NOMO-1 treated with DMSO at 0.1 percent for 48 hours (cell line): ENCODE measurements around the gene PRSS38.

Experiments used
- DNase-seq: peaks from one replicate; lab custom pipeline; 2025; ENCODE audit not compliant: unreplicated experiment; lab: John Stamatoyannopoulos, UW

PRSS38 gene

GRCh38 chr1:227792216-227793078 is 23.0 kb upstream of the PRSS38 start:
- no peak for DNase-seq

- no peak for DNase-seq
Measured at GRCh38 chr1:227793079-227793947, 22.2 kb upstream of the PRSS38 start.

GRCh38 chr1:227793948-227794816 is 21.3 kb upstream of the PRSS38 start:
- no peak for DNase-seq

GRCh38 chr1:227794817-227795192 is 20.7 kb upstream of the PRSS38 start:
- DNase-seq: no peak

- no peak for DNase-seq
Measured at GRCh38 chr1:227795732-227796131, 19.7 kb upstream of the PRSS38 start.

- DNase-seq: no peak
Measured at GRCh38 chr1:227796359-227796915, 19.0 kb upstream of the PRSS38 start.

- DNase-seq: no peak
Measured at GRCh38 chr1:227797144-227797543, 18.3 kb upstream of the PRSS38 start.

- no peak for DNase-seq
Measured at GRCh38 chr1:227797625-227798024, 17.9 kb upstream of the PRSS38 start.

- no peak for DNase-seq
Measured at GRCh38 chr1:227798078-227798802, 17.2 kb upstream of the PRSS38 start.

- DNase-seq: no peak
Measured at GRCh38 chr1:227799756-227800155, 15.7 kb upstream of the PRSS38 start.

GRCh38 chr1:227803933-227804332 is 11.5 kb upstream of the PRSS38 start:
- no peak for DNase-seq

GRCh38 chr1:227805606-227806197 is 9.8 kb upstream of the PRSS38 start:
- no peak for DNase-seq

- no peak for DNase-seq
Measured at GRCh38 chr1:227808566-227808965, 6.9 kb upstream of the PRSS38 start.

GRCh38 chr1:227809026-227809425 is 6.4 kb upstream of the PRSS38 start:
- DNase-seq: no peak

- DNase-seq: no peak
Measured at GRCh38 chr1:227813962-227814361, 1.5 kb upstream of the PRSS38 start.

GRCh38 chr1:227816750-227817446 is 1.4 kb downstream of the PRSS38 start:
- no peak for DNase-seq

- no peak for DNase-seq
Measured at GRCh38 chr1:227823537-227823936, 8.1 kb downstream of the PRSS38 start.

- no peak for DNase-seq
Measured at GRCh38 chr1:227824204-227824603, 8.7 kb downstream of the PRSS38 start.

- no peak for DNase-seq
Measured at GRCh38 chr1:227828786-227829185, 13.3 kb downstream of the PRSS38 start.
